Gastroesophageal sphincter (tissue), 4 donors: ENCODE results near the gene SLC35E2B. TPM values are rescaled to one million over a fixed set of nuclear protein-coding genes. Genes with fewer than 3 reads are reported as not detected.

ENCODE experiments used
- ATAC-seq: fragments of 150-250 bp; one replicate; pipeline ENCODE4 v1.9.1; 2016; ENCODE audit warnings: mild to moderate bottlenecking, moderate library complexity
- H3K27ac ChIP-seq, 4 donors: fragments of 200-600 bp; sonication (generic) in 3 of 4; 1 replicate in 3 of 4; 2 replicates in 1 of 4; pipeline ENCODE4 v1.5.1; 2016 to 2019
- H3K27me3 ChIP-seq: fragments of 200-600 bp; sonication (generic); one replicate; pipeline ENCODE4 v1.5.1; 2019
- H3K36me3 ChIP-seq, 2 donors: fragments of 200-600 bp; sonication (generic); one replicate each; pipeline ENCODE4 v1.5.1; 2019; ENCODE audit warnings: control low read depth in 1 of 2
- H3K4me1 ChIP-seq, 3 donors: fragments of 200-600 bp; sonication (generic); 1 replicate in 2 of 3; 2 replicates in 1 of 3; pipeline ENCODE4 v1.5.1; 2016 to 2019; ENCODE audit warnings: control low read depth in 2 of 3
- H3K4me3 ChIP-seq, 2 donors: fragments of 200-600 bp; sonication (generic); one replicate each; pipeline ENCODE4 v1.5.1; 2019; ENCODE audit warnings: mild to moderate bottlenecking in 1 of 2, moderate library complexity in 1 of 2
- H3K9me3 ChIP-seq, 3 donors: fragments of 200-600 bp; sonication (generic); one replicate each; pipeline ENCODE4 v1.5.1; 2017 to 2019; ENCODE audit warnings: control low read depth in 2 of 3
- CTCF ChIP-seq, 4 experiments: fragments of 200-600 bp in 2 of 4; fragments of 450-650 bp in 2 of 4; sonication (generic) in 1 of 4; IDR thresholded peaks; one replicate each; pipeline ENCODE4 v1.5.1; 2017 to 2019; ENCODE audit warnings: antibody characterized with exemption in 4 of 4, mild to moderate bottlenecking in 2 of 4, moderate library complexity in 2 of 4
- EP300 ChIP-seq: sonication (generic); formaldehyde crosslinking; IDR thresholded peaks from one replicate; pipeline ENCODE4 v1.6.1; 2017; ENCODE audit warnings: antibody characterized with exemption, mild to moderate bottlenecking
- POLR2A ChIP-seq, 2 donors: fragments of 450-650 bp; IDR thresholded peaks; one replicate each; pipeline ENCODE4 v1.6.1; 2017; ENCODE audit warnings: antibody characterized with exemption in 2 of 2, mild to moderate bottlenecking in 2 of 2, moderate library complexity in 1 of 2
- POLR2AphosphoS5 ChIP-seq: sonication (generic); formaldehyde crosslinking; IDR thresholded peaks from one replicate; pipeline ENCODE4 v1.6.1; 2017; ENCODE audit warnings: antibody characterized with exemption
- WGBS, 2 donors: methylation state at CpG; one replicate each; pipeline ENCODE4 v1.1.5; 2018; ENCODE audit warnings: low coverage in 1 of 2; 5-methylcytosine and 5-hydroxymethylcytosine counted together
- total RNA-seq, 4 donors: library from RNA; depleted of rRNA; stranded (reverse); fragments of >200 nt; gene quantifications; one replicate each; pipeline ENCODE4 v1.1.0, GENCODE V29; 2016

Gene SLC35E2B
- total RNA-seq, 4 donors from 2014 or later, result 18.7 to 56.9 (median 37.9) TPM

- H3K36me3 ChIP-seq, result peaks cover 0 to 60% of the 10 kb centered on the region in 2 donors
- peak overlapping the region in 1 of 2 donors; percentile 45 for H3K4me3 ChIP-seq
- ATAC-seq, result no peak
- peaks cover 41% of the 10 kb centered on the region for H3K27me3 ChIP-seq
- peaks cover 0 to 27% (median 9%) of the 10 kb centered on the region in 3 donors for H3K4me1 ChIP-seq
- peak overlapping the region in 2 of 4 donors; percentile 78 to 88 for H3K27ac ChIP-seq
- no peaks in the 10 kb centered on the region for H3K9me3 ChIP-seq
- 80% methylated on average over 9 of the region's 48 CpGs; no CpG with 5 or more reads in 1 of the 2 donors for WGBS, 2 donors
- TF ChIP-seq POLR2A (IDR thresholded peaks at IDR 0.05) (no peak), POLR2AphosphoS5 (no peak), CTCF (IDR thresholded peaks at IDR 0.05) (no peak), EP300 (no peak)
Observed at GRCh38 chr1:1629430-1630190, 63.0 kb downstream of the SLC35E2B start.

GRCh38 chr1:1628754-1629429, 63.7 kb downstream of the SLC35E2B start:
- no CpG with 5 or more reads among the region's 53 CpGs for WGBS, 2 donors
- Histone ChIP-seq H3K4me3 (peak overlapping the region in 1 of 2 donors; percentile 0), H3K36me3 (peaks cover 0 to 66% of the 10 kb centered on the region in 2 donors), H3K9me3 (no peaks in the 10 kb centered on the region), H3K27ac (no peak overlapping the region), H3K4me1 (peaks cover 0 to 27% (median 9%) of the 10 kb centered on the region in 3 donors), H3K27me3 (peaks cover 41% of the 10 kb centered on the region)
- TF ChIP-seq EP300 (no peak), POLR2A (IDR thresholded peaks at IDR 0.05) (no peak), CTCF (IDR thresholded peaks at IDR 0.05) (no peak), POLR2AphosphoS5 (no peak)
- ATAC-seq, result no peak

GRCh38 chr1:1627829-1628753, 64.5 kb downstream of the SLC35E2B start:
- TF ChIP-seq POLR2AphosphoS5, result no peak
- TF ChIP-seq EP300, result no peak
- TF ChIP-seq POLR2A (IDR thresholded peaks at IDR 0.05), result no peak
- TF ChIP-seq CTCF (IDR thresholded peaks at IDR 0.05), result no peak
- Histone ChIP-seq H3K36me3 (peaks cover 0 to 70% of the 10 kb centered on the region in 2 donors), H3K27ac (no peak overlapping the region), H3K27me3 (peaks cover 41% of the 10 kb centered on the region), H3K4me3 (no peak overlapping the region), H3K9me3 (no peaks in the 10 kb centered on the region), H3K4me1 (peaks cover 0 to 27% (median 9%) of the 10 kb centered on the region in 3 donors)
- WGBS, 2 donors, result no CpG with 5 or more reads among the region's 53 CpGs
- ATAC-seq, result no peak

- Histone ChIP-seq H3K27me3 (peaks cover 41% of the 10 kb centered on the region), H3K27ac (no peak overlapping the region), H3K4me1 (peaks cover 0 to 32% (median 9%) of the 10 kb centered on the region in 3 donors), H3K9me3 (no peaks in the 10 kb centered on the region), H3K4me3 (no peak overlapping the region), H3K36me3 (peaks cover 0 to 70% of the 10 kb centered on the region in 2 donors)
- no peak for TF ChIP-seq CTCF (IDR thresholded peaks at IDR 0.05)
- no CpG with 5 or more reads among the region's 37 CpGs for WGBS, 2 donors
- no peak for ATAC-seq
Observed at GRCh38 chr1:1627261-1627828, 65.2 kb downstream of the SLC35E2B start.
